HepG2 (cell line): Measurements from ENCODE around the gene ANKRD11. TPM values are rescaled to one million over a fixed set of nuclear protein-coding genes. Genes with fewer than 3 reads are reported as not detected.
A peak's percentile ranks its signal among the peaks of the same experiment; 100 is the strongest.

Experiments
- ARNT ChIP-seq: fragments of 450-650 bp; IDR thresholded peaks from 2 replicates; pipeline ENCODE4 v1.6.1; 2017
- E2F2 ChIP-seq: sonication (generic); formaldehyde crosslinking; IDR thresholded peaks from 2 replicates; pipeline ENCODE4 v1.4.0; 2020; ENCODE audit warnings: missing genetic modification reagents, borderline replicate concordance
- EHMT2 ChIP-seq: fragments of 200-600 bp; sonication (generic); IDR thresholded peaks from 2 replicates; pipeline ENCODE4 v1.7.0; 2017; ENCODE audit warnings: antibody characterized with exemption, low read depth, low read length, borderline replicate concordance
- GABPA ChIP-seq, 2 experiments: IDR thresholded peaks; 2 replicates each; pipeline ENCODE4 v1.6.1; 2011 to 2016; ENCODE audit warnings: low read depth in 2 of 2, low read length in 1 of 2, missing biosample characterization in 1 of 2, missing genetic modification characterization in 1 of 2
- HOXA5 ChIP-seq: sonication (generic); formaldehyde crosslinking; IDR thresholded peaks from 2 replicates; pipeline ENCODE4 v1.4.0; 2020; ENCODE audit warnings: missing genetic modification reagents
- MED13 ChIP-seq: sonication (generic); formaldehyde crosslinking; IDR thresholded peaks from 2 replicates; pipeline ENCODE4 v1.5.0; 2020; ENCODE audit warnings: missing genetic modification reagents
- NFRKB ChIP-seq: fragments of 450-650 bp; IDR thresholded peaks from 2 replicates; pipeline ENCODE4 v1.6.1; 2017
- RARA ChIP-seq: IDR thresholded peaks from 2 replicates; pipeline ENCODE4 v1.6.1; 2016; ENCODE audit warnings: missing genetic modification reagents, missing compliant biosample characterization
- RNF2 ChIP-seq: fragments of 450-650 bp; conservative IDR thresholded peaks from 2 replicates; pipeline ENCODE4 v1.6.1; 2016; ENCODE audit warnings: low read depth
- STAT6 ChIP-seq: sonication (generic); formaldehyde crosslinking; IDR thresholded peaks from 2 replicates; pipeline ENCODE4 v1.4.0; 2020; ENCODE audit warnings: missing genetic modification reagents, mild to moderate bottlenecking, borderline replicate concordance
- WIZ ChIP-seq: sonication (generic); formaldehyde crosslinking; IDR thresholded peaks from 2 replicates; pipeline ENCODE4 v1.5.1; 2020; ENCODE audit warnings: mild to moderate bottlenecking, missing genetic modification reagents
- ZBTB26 ChIP-seq: IDR thresholded peaks from 2 replicates; pipeline ENCODE4 v1.6.1; 2016; ENCODE audit warnings: missing compliant biosample characterization, missing genetic modification reagents, borderline replicate concordance
- ZFP36L2 ChIP-seq: sonication (generic); formaldehyde crosslinking; IDR thresholded peaks from 2 replicates; pipeline ENCODE4 v1.4.0; 2020; ENCODE audit warnings: missing genetic modification reagents
- ZFX ChIP-seq: sonication (generic); formaldehyde crosslinking; IDR thresholded peaks from 2 replicates; pipeline ENCODE4 v1.4.0; 2020; ENCODE audit warnings: mild to moderate bottlenecking, low read depth, missing genetic modification reagents, moderate library complexity
- ZNF281 ChIP-seq: sonication (generic); formaldehyde crosslinking; IDR thresholded peaks from 2 replicates; pipeline ENCODE4 v1.4.0; 2020; ENCODE audit warnings: missing genetic modification reagents, borderline replicate concordance
- ZNF367 ChIP-seq: sonication (generic); formaldehyde crosslinking; IDR thresholded peaks from 2 replicates; pipeline ENCODE4 v1.4.0; 2020; ENCODE audit warnings: missing genetic modification reagents, borderline replicate concordance
- ZNF510 ChIP-seq: sonication (generic); formaldehyde crosslinking; IDR thresholded peaks from 2 replicates; pipeline ENCODE4 v1.4.0; 2020; ENCODE audit warnings: low read depth, mild to moderate bottlenecking, missing genetic modification reagents
- ZNF773 ChIP-seq: sonication (generic); formaldehyde crosslinking; IDR thresholded peaks from 2 replicates; pipeline ENCODE4 v1.4.0; 2020; ENCODE audit warnings: missing genetic modification reagents, borderline replicate concordance
- ZNF777 ChIP-seq: sonication (generic); formaldehyde crosslinking; IDR thresholded peaks from 2 replicates; pipeline ENCODE4 v1.4.0; 2020; ENCODE audit warnings: missing genetic modification reagents
- ZNF784 ChIP-seq: sonication (generic); formaldehyde crosslinking; IDR thresholded peaks from 2 replicates; pipeline ENCODE4 v1.5.1; 2020; ENCODE audit warnings: missing genetic modification reagents, mild to moderate bottlenecking, borderline replicate concordance
- polyA plus RNA-seq, 8 experiments: library from polyadenylated mRNA; depleted of rRNA in 3 of 8; stranded (reverse) in 7 of 8; unstranded in 1 of 8; fragments of >200 nt; fragmentation: Illumina TruSeq in 4 of 8; extraction: Trizol in 4 of 8; gene quantifications; 2 replicates each; pipeline versions ENCODE4 v1.2.1 to v1.2.3, GENCODE V29; 2011 to 2016; ENCODE audit warnings: low read depth in 4 of 8, missing spikeins in 1 of 8, mixed read lengths in 1 of 8; ENCODE audit not compliant: insufficient read depth in 1 of 8
- total RNA-seq, 5 experiments: library from RNA; depleted of rRNA; stranded (reverse); fragments of >200 nt; fragmentation: Illumina TruSeq; extraction: Trizol; gene quantifications; 2 replicates each; pipeline ENCODE4 v1.2.3, GENCODE V29; 2016; ENCODE audit warnings: low read depth in 1 of 5

ANKRD11 gene
- total and polyA plus RNA-seq, 2 of the 13 experiments (the other 11 are each of a cell fraction or from before 2014, with no cell fraction given): 21.4 to 38.4 TPM

- TF ChIP-seq E2F2: no peak
- 0 out of 2 replicates have a peak, but pooled peaks have one; percentile 42 for TF ChIP-seq ZFX (CRISPR knock-in tag)
- TF ChIP-seq ZNF281 (CRISPR knock-in tag): no peak; the same call in 1 of the 2 replicates
- TF ChIP-seq RNF2: no peak
- TF ChIP-seq GABPA (IDR thresholded peaks at IDR 0.05; ENCODE audit: low read depth, low read length): peak; percentile 16; the same call in 1 of the 2 replicates
- peak; percentile 84 for TF ChIP-seq GABPA (CRISPR knock-in tag; IDR thresholded peaks at IDR 0.05; ENCODE audit: low read depth)
- no peak for TF ChIP-seq NFRKB
- TF ChIP-seq RARA (CRISPR knock-in tag): peak; percentile 94
- 0 out of 2 replicates have a peak, but pooled peaks have one; percentile 36 for TF ChIP-seq STAT6 (CRISPR knock-in tag)
- TF ChIP-seq ARNT: no peak
- TF ChIP-seq HOXA5 (CRISPR knock-in tag): no peak
- no peak for TF ChIP-seq ZNF773
- no peak for TF ChIP-seq EHMT2
- no peak for TF ChIP-seq WIZ (CRISPR knock-in tag)
- no peak for TF ChIP-seq ZFP36L2 (CRISPR knock-in tag)
- TF ChIP-seq MED13 (CRISPR knock-in tag): no peak
- TF ChIP-seq ZNF510 (CRISPR knock-in tag): no peak
- no peak for TF ChIP-seq ZNF367 (CRISPR knock-in tag)
- TF ChIP-seq ZBTB26 (CRISPR knock-in tag): no peak
- TF ChIP-seq ZNF777 (CRISPR knock-in tag): no peak
- no peak for TF ChIP-seq ZNF784 (CRISPR knock-in tag)
Observed at GRCh38 chr16:89330177-89330856, 160.0 kb downstream of the ANKRD11 start (continued).
